Naive thymus-derived CD4-positive, alpha-beta T cell (primary cell): ENCODE measurements around the gene TAS2R13. TPM values are rescaled to one million over a fixed set of nuclear protein-coding genes. Genes with fewer than 3 reads are reported as not detected.

Experiments
- ATAC-seq: fragments of 150-1000 bp; cut with Tn5 transposase; 2 replicates; pipeline ENCODE4 v1.10.0; 2021; ENCODE audit warnings: mild to moderate bottlenecking, moderate library complexity
- CTCF ChIA-PET: fragments of 350-600 bp; sonication (Branson Sonifier 250); formaldehyde crosslinking; loops from one replicate; lab custom pipeline; 2021; ENCODE audit warnings: antibody characterized with exemption; lab: Charles Lee
- POLR2A ChIA-PET: fragments of 350-600 bp; sonication (Branson Sonifier 250); formaldehyde crosslinking; loops from one replicate; lab custom pipeline; 2021; ENCODE audit warnings: antibody characterized with exemption, inconsistent platforms; lab: Charles Lee
- DNase-seq, 9 donors: peaks; one replicate each; pipeline versions ENCODE4 v3.0.0 to v3.0.0-alpha.2; 2020 to 2022; ENCODE audit warnings: mixed read lengths in 1 of 9
- H3K27ac ChIP-seq: one replicate; pipeline ENCODE4 v1.7.0; 2013; ENCODE audit warnings: mild to moderate bottlenecking, low read depth, low read length, moderate library complexity
- H3K27me3 ChIP-seq, 2 donors: one replicate each; pipeline ENCODE4 v1.7.0; 2013; ENCODE audit warnings: low read length in 2 of 2, mild to moderate bottlenecking in 2 of 2, moderate library complexity in 2 of 2; ENCODE audit not compliant: control insufficient read depth in 2 of 2, insufficient read depth in 2 of 2
- H3K36me3 ChIP-seq, 3 experiments: 1 replicate in 2 of 3; 2 replicates in 1 of 3; pipeline ENCODE4 v1.7.0; 2013; ENCODE audit warnings: low read length in 3 of 3, mild to moderate bottlenecking in 3 of 3, moderate library complexity in 1 of 3; ENCODE audit not compliant: insufficient read depth in 3 of 3, control insufficient read depth in 2 of 3
- H3K4me1 ChIP-seq, 2 donors: one replicate each; pipeline ENCODE4 v1.7.0; 2013; ENCODE audit warnings: low read length in 2 of 2, mild to moderate bottlenecking in 2 of 2, moderate library complexity in 1 of 2; ENCODE audit not compliant: control insufficient read depth in 2 of 2, insufficient read depth in 2 of 2
- H3K4me3 ChIP-seq: 2 replicates; pipeline ENCODE4 v1.7.0; 2013; ENCODE audit warnings: mild to moderate bottlenecking, low read length
- H3K9me3 ChIP-seq, 3 experiments: 1 replicate in 2 of 3; 2 replicates in 1 of 3; pipeline ENCODE4 v1.7.0; 2013; ENCODE audit warnings: low read length in 3 of 3; ENCODE audit not compliant: control insufficient read depth in 2 of 3
- H3K27ac Mint-ChIP-seq, 9 donors: one replicate each; pipeline ENCODE4 v1.8.0; 2020 to 2022; ENCODE audit warnings: mixed read lengths in 9 of 9, mild to moderate bottlenecking in 8 of 9, moderate library complexity in 5 of 9, inconsistent platforms in 2 of 9
- H3K27me3 Mint-ChIP-seq, 5 donors: one replicate each; pipeline ENCODE4 v1.8.0; 2021 to 2022; ENCODE audit warnings: mixed read lengths in 5 of 5, mild to moderate bottlenecking in 1 of 5
- H3K36me3 Mint-ChIP-seq, 5 donors: one replicate each; pipeline ENCODE4 v1.8.0; 2020 to 2022; ENCODE audit warnings: mixed read lengths in 5 of 5, mild to moderate bottlenecking in 3 of 5, inconsistent platforms in 1 of 5
- H3K4me1 Mint-ChIP-seq, 7 donors: one replicate each; pipeline ENCODE4 v1.8.0; 2020 to 2022; ENCODE audit warnings: mixed read lengths in 7 of 7, mild to moderate bottlenecking in 3 of 7, inconsistent platforms in 1 of 7
- H3K4me3 Mint-ChIP-seq, 10 donors: one replicate each; pipeline ENCODE4 v1.8.0; 2020 to 2022; ENCODE audit warnings: mild to moderate bottlenecking in 10 of 10, mixed read lengths in 10 of 10, moderate library complexity in 6 of 10, inconsistent platforms in 2 of 10
- H3K9me3 Mint-ChIP-seq, 11 donors: one replicate each; pipeline ENCODE4 v1.8.0; 2020 to 2022; ENCODE audit warnings: mixed read lengths in 11 of 11, mild to moderate bottlenecking in 4 of 11, inconsistent platforms in 1 of 11, moderate library complexity in 1 of 11
- intact Hi-C, 2 donors: fragments of 100-400 bp; cut with micrococcal nuclease; formaldehyde crosslinking; loops; one replicate each; pipeline ENCODE4 v1.15.1; 2023
- polyA plus RNA-seq, 2 donors: library from polyadenylated mRNA; unstranded; fragments of 300-500 nt; fragmentation: Illumina TruSeq; gene quantifications; one replicate each; pipeline ENCODE4 v1.2.3, GENCODE V29; 2021
- total RNA-seq, 6 experiments: library from RNA in 5 of 6; stranded (reverse) in 5 of 6; gene quantifications; 1 replicate in 5 of 6; 2 replicates in 1 of 6; pipeline ENCODE4 v1.2.3 and lab custom pipeline; 2021 to 2026

TAS2R13 gene
- total and polyA plus RNA-seq, 7 experiments from 2014 or later, result 0.72 to 2.1 (median 1.4) TPM; not detected in 2

GRCh38 chr12:10919809-10920208 lies 10.4 kb upstream of the TAS2R13 start:
- Histone ChIP-seq H3K4me3 (no peak overlapping the region), H3K36me3 (no peaks in the 10 kb centered on the region), H3K27me3 (no peaks in the 10 kb centered on the region), H3K9me3 (no peaks in the 10 kb centered on the region), H3K4me1 (no peaks in the 10 kb centered on the region), H3K27ac (no peak overlapping the region)
- intact Hi-C loops, result loop anchor here in 1 of 2 donors (10.0 kb wide), 1 partner anchor 1295 kb away; no protein-coding TSS in a partner anchor
- Mint-ChIP-seq H3K4me1 (no peaks in the 10 kb centered on the region), H3K27me3 (no peaks in the 10 kb centered on the region), H3K9me3 (peaks cover 0 to under 1% (median 0%) of the 10 kb centered on the region in 11 donors), H3K27ac (no peak overlapping the region), H3K4me3 (no peak overlapping the region), H3K36me3 (peaks cover 0 to 11% (median 4%) of the 10 kb centered on the region in 5 donors)
- ChIA-PET CTCF (no interaction called here), POLR2A (no interaction called here)
- DNase-seq, result no peak
- no peak for ATAC-seq

GRCh38 chr12:10910380-10910779 lies 1.0 kb upstream of the TAS2R13 start:
- Histone ChIP-seq H3K27ac (no peak overlapping the region), H3K9me3 (no peaks in the 10 kb centered on the region), H3K36me3 (no peaks in the 10 kb centered on the region), H3K4me1 (no peaks in the 10 kb centered on the region), H3K4me3 (no peak overlapping the region), H3K27me3 (no peaks in the 10 kb centered on the region)
- Mint-ChIP-seq H3K9me3 (peaks cover 0 to 18% (median 3%) of the 10 kb centered on the region in 11 donors), H3K27me3 (no peaks in the 10 kb centered on the region), H3K4me1 (peaks cover 0 to 2% (median 0%) of the 10 kb centered on the region in 7 donors), H3K36me3 (peaks cover 0 to 59% (median 37%) of the 10 kb centered on the region in 5 donors), H3K4me3 (no peak overlapping the region), H3K27ac (no peak overlapping the region)
- CTCF ChIA-PET, result no interaction called here
- POLR2A ChIA-PET, result no interaction called here
- ATAC-seq (no peak), DNase-seq (no peak)
- intact Hi-C loops, result loop anchor here in 1 of 2 donors (10.0 kb wide), 1 partner anchor 1304 kb away; no protein-coding TSS in a partner anchor

- intact Hi-C loops, result no loop called here
- H3K4me1 Mint-ChIP-seq, result no peaks in the 10 kb centered on the region
- peaks cover 13 to 69% (median 50%) of the 10 kb centered on the region in 5 donors for H3K36me3 Mint-ChIP-seq
- Histone ChIP-seq H3K36me3 (no peaks in the 10 kb centered on the region), H3K9me3 (peaks cover 0 to 17% (median 0%) of the 10 kb centered on the region in 3 experiments), H3K27ac (no peak overlapping the region), H3K4me3 (no peak overlapping the region), H3K27me3 (no peaks in the 10 kb centered on the region), H3K4me1 (no peaks in the 10 kb centered on the region)
- ChIA-PET CTCF (no interaction called here), POLR2A (interaction anchor here (0.6 kb wide), 1 partner anchor 520 kb away, joined by 4 read pairs; no protein-coding TSS in a partner anchor)
- no peak overlapping the region for H3K4me3 Mint-ChIP-seq
- ATAC-seq, result no peak
- DNase-seq, result no peak
- H3K27ac Mint-ChIP-seq, result no peak overlapping the region
- H3K27me3 Mint-ChIP-seq, result no peaks in the 10 kb centered on the region
- H3K9me3 Mint-ChIP-seq, result peaks cover 0 to 58% (median 26%) of the 10 kb centered on the region in 11 donors
These were observed 4.7 kb downstream of the TAS2R13 start for GRCh38 chr12:10904686-10905085.

- intact Hi-C loops, result no loop called here
- peaks cover 0 to 17% (median 0%) of the 10 kb centered on the region in 3 experiments for H3K9me3 ChIP-seq
- no peak overlapping the region for H3K4me3 ChIP-seq
- no peak overlapping the region for H3K4me3 Mint-ChIP-seq
- H3K27ac ChIP-seq, result no peak overlapping the region
- ATAC-seq (no peak), DNase-seq (no peak)
- H3K4me1 ChIP-seq, result no peaks in the 10 kb centered on the region
- CTCF ChIA-PET, result no interaction called here
- peaks cover 0 to 50% (median 28%) of the 10 kb centered on the region in 11 donors for H3K9me3 Mint-ChIP-seq
- peaks cover 12 to 57% (median 53%) of the 10 kb centered on the region in 5 donors for H3K36me3 Mint-ChIP-seq
- H3K27ac Mint-ChIP-seq, result no peak overlapping the region
- no peaks in the 10 kb centered on the region for H3K36me3 ChIP-seq
- peaks cover 0 to 4% (median 0%) of the 10 kb centered on the region in 7 donors for H3K4me1 Mint-ChIP-seq
- no peaks in the 10 kb centered on the region for H3K27me3 ChIP-seq
- POLR2A ChIA-PET, result no interaction called here
- H3K27me3 Mint-ChIP-seq, result no peaks in the 10 kb centered on the region
These were observed 7.9 kb downstream of the TAS2R13 start for GRCh38 chr12:10901427-10901826.

- Mint-ChIP-seq H3K36me3 (peaks cover 12 to 57% (median 52%) of the 10 kb centered on the region in 5 donors), H3K4me3 (no peak overlapping the region), H3K9me3 (peaks cover 0 to 46% (median 28%) of the 10 kb centered on the region in 11 donors), H3K27ac (peak overlapping the region in 1 of 9 donors; percentile 72), H3K27me3 (no peaks in the 10 kb centered on the region), H3K4me1 (peaks cover 0 to 4% (median 0%) of the 10 kb centered on the region in 7 donors)
- DNase-seq (no peak), ATAC-seq (no peak)
- H3K27me3 ChIP-seq, result no peaks in the 10 kb centered on the region
- POLR2A ChIA-PET, result no interaction called here
- intact Hi-C loops, result no loop called here
- no peaks in the 10 kb centered on the region for H3K4me1 ChIP-seq
- H3K27ac ChIP-seq, result no peak overlapping the region
- H3K9me3 ChIP-seq, result peaks cover 0 to 17% (median 0%) of the 10 kb centered on the region in 3 experiments
- H3K4me3 ChIP-seq, result no peak overlapping the region
- H3K36me3 ChIP-seq, result no peaks in the 10 kb centered on the region
- CTCF ChIA-PET, result no interaction called here
These were observed 8.4 kb downstream of the TAS2R13 start for GRCh38 chr12:10900972-10901371.

GRCh38 chr12:10900530-10900929 lies 8.8 kb downstream of the TAS2R13 start:
- DNase-seq (no peak), ATAC-seq (no peak)
- CTCF ChIA-PET, result no interaction called here
- Histone ChIP-seq H3K27ac (no peak overlapping the region), H3K4me3 (no peak overlapping the region), H3K4me1 (no peaks in the 10 kb centered on the region), H3K36me3 (no peaks in the 10 kb centered on the region), H3K27me3 (no peaks in the 10 kb centered on the region), H3K9me3 (peaks cover 0 to 17% (median 0%) of the 10 kb centered on the region in 3 experiments)
- Mint-ChIP-seq H3K9me3 (peaks cover 0 to 42% (median 28%) of the 10 kb centered on the region in 11 donors), H3K4me3 (no peak overlapping the region), H3K4me1 (peaks cover 0 to 4% (median 0%) of the 10 kb centered on the region in 7 donors), H3K27ac (no peak overlapping the region), H3K27me3 (no peaks in the 10 kb centered on the region), H3K36me3 (peaks cover 12 to 55% (median 47%) of the 10 kb centered on the region in 5 donors)
- POLR2A ChIA-PET, result no interaction called here
- intact Hi-C loops, result no loop called here

GRCh38 chr12:10896854-10897253 lies 12.5 kb downstream of the TAS2R13 start:
- POLR2A ChIA-PET, result no interaction called here
- Mint-ChIP-seq H3K36me3 (peaks cover 9 to 53% (median 39%) of the 10 kb centered on the region in 5 donors), H3K4me1 (peaks cover 0 to 4% (median 0%) of the 10 kb centered on the region in 7 donors), H3K9me3 (peaks cover 0 to 5% (median 3%) of the 10 kb centered on the region in 11 donors), H3K27ac (no peak overlapping the region), H3K4me3 (no peak overlapping the region), H3K27me3 (no peaks in the 10 kb centered on the region)
- intact Hi-C loops, result no loop called here
- no peak overlapping the region for H3K27ac ChIP-seq
- ATAC-seq (no peak), DNase-seq (no peak)
- H3K36me3 ChIP-seq, result no peaks in the 10 kb centered on the region
- no peaks in the 10 kb centered on the region for H3K27me3 ChIP-seq
- no peaks in the 10 kb centered on the region for H3K9me3 ChIP-seq
- no peak overlapping the region for H3K4me3 ChIP-seq
- CTCF ChIA-PET, result no interaction called here
- no peaks in the 10 kb centered on the region for H3K4me1 ChIP-seq
